C4-2B (cell line): ENCODE results near the gene HDAC10.

Experiments used
- H3K27ac ChIP-seq: fragments of 450-650 bp; 2 replicates; pipeline ENCODE4 v1.5.1; 2017
- ZFX ChIP-seq: fragments of 450-650 bp; IDR thresholded peaks from 2 replicates; pipeline ENCODE4 v1.6.1; 2017
- TF ChIP-seq, protein P1 (sequence below): fragments of 450-650 bp; conservative IDR thresholded peaks from 2 replicates; pipeline ENCODE4 v1.5.1; 2017; ENCODE audit warnings: mild to moderate bottlenecking

HDAC10 gene

GRCh38 chr22:50296658-50297490 lies 45.8 kb upstream of the HDAC10 start:
- TF ChIP-seq ZFX = no peak
- TF ChIP-seq, protein P1, sequence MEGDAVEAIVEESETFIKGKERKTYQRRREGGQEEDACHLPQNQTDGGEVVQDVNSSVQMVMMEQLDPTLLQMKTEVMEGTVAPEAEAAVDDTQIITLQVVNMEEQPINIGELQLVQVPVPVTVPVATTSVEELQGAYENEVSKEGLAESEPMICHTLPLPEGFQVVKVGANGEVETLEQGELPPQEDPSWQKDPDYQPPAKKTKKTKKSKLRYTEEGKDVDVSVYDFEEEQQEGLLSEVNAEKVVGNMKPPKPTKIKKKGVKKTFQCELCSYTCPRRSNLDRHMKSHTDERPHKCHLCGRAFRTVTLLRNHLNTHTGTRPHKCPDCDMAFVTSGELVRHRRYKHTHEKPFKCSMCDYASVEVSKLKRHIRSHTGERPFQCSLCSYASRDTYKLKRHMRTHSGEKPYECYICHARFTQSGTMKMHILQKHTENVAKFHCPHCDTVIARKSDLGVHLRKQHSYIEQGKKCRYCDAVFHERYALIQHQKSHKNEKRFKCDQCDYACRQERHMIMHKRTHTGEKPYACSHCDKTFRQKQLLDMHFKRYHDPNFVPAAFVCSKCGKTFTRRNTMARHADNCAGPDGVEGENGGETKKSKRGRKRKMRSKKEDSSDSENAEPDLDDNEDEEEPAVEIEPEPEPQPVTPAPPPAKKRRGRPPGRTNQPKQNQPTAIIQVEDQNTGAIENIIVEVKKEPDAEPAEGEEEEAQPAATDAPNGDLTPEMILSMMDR = no peak
- H3K27ac ChIP-seq = no peak overlapping the region

- TF ChIP-seq, protein P1 = no peak
- no peak for TF ChIP-seq ZFX
- peak overlapping the region; percentile 14; the same call in 1 of the 2 replicates for H3K27ac ChIP-seq
Measured at GRCh38 chr22:50294319-50294656, 43.2 kb upstream of the HDAC10 start.

DNA sequence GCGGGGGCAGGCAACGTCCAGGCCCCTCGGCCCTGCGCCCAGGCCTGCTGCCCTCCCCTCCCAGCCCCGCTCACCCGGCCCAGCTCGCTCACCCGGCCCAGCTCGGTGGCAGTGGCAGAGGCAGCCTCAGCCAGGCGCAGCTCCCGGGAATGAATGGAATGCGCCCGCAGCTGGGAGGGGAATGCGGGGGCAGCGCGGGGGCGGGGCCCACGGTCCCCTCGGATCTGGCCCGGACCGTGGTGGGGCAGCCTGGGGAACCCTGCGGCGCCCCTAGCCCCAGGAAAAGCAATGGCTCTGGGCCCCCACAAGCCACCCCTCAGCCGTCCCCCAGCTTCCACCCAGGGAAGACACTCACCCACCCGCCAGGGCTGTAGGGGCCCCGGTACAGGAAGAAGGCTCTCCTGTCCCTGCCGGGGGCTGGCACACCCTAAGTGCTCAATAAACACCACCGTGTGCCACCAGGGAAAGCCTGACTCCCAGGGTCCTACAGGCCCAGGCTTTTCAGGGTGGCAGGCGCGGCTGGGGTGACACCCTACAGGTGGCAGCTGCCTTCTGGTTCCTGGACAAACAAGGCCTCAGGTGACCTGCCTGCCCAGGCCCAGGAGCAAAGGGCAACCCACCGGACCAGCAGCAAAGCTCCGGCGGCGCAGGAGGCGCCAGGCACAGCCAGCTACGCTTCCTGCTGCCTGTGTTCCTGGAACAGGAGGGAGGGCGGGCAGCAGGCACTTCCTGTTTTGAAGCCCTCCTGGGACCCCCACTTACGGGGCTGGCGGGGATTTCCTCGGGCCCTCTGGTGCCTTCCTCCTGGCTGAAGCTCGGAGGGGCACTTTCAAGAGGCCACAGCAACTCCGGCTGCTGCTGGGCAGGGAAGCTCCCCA lies 42.6 kb upstream of the HDAC10 start:
- peak overlapping the region; percentile 14; the same call in 1 of the 2 replicates for H3K27ac ChIP-seq
- no peak for TF ChIP-seq ZFX
- TF ChIP-seq, protein P1 = no peak

DNA sequence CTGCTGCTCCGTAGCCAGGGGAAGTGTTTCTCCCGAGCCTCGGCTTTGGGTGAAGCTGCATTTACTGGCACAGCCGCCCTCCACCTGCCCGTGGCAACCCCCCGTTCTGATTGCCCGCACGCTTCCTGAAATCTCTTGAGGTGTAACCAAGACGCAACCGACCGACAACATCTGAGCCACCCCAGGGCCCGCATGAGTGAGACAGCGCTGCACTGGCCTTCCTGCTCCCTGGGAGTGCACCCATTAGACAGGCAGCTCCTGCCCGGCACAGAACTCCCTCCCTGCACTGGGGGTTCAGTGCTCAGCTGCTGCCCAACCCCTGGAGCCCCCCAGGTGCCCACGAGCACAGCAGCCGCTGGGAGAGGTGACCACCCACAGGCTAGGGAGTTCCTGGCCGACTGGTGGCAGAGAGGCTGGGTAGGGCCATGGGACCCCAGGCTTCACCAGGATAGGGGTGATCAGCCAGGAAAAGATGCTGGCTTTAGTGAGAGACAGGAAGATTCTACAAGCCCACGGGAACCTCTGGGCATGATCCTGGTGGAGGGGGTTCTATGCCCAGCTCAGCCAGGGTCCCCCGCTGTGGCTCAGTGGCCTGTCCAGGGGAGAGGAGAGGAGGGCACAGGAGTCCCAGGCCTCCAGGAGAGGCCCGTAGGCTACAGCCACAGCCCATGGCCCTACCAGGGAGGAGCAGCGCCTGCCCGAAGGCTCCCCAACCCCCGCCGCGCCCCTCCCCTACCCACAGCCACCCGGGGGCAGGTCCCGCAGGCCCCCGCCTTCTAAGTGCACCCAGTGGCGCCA lies 41.8 kb upstream of the HDAC10 start:
- TF ChIP-seq, protein P1 = no peak
- no peak for TF ChIP-seq ZFX
- H3K27ac ChIP-seq = no peak overlapping the region; the same call in 1 of the 2 replicates

GRCh38 chr22:50289942-50290630 lies 39.0 kb upstream of the HDAC10 start:
- no peak for TF ChIP-seq ZFX
- TF ChIP-seq, protein P1 = no peak
- H3K27ac ChIP-seq = no peak overlapping the region

DNA sequence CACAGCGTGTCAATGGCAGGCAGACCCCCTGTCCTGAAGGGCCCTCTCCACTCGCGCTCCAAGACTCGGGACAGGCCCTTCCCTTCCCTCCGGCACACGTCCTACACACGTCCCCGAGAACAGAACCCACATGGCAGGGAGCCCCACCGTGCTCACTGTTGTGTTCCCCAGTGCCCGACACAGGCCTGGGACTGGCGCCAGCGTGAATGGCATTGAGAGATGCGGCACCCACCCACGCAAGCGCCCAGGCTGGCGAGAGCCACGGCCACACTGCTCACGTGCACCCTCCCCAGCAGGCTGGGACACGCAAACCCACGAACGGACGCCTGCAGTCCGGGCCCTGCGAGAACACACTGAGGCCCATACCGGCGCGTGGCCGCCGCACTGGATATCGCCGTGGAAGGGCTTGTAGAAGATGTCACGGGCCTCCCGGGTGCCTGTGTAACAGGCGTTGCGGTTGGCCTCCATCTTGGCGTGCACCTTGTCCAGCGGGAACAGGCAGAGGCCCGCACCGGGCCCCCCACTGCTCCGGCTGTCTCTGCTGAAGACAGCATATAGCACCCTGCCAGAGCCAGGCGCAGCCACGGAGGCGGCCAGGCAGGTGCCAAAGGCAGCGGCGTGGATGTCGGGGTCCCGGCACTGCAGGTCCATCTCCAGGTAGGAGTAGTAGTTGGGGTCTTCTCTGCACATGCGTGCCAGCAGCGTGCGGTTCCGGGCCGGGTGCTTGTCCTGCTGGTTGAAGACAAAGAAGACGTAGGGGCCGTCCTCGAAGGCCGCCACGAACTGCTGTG lies 38.3 kb upstream of the HDAC10 start:
- H3K27ac ChIP-seq = no peak overlapping the region
- TF ChIP-seq, protein P1 = no peak
- no peak for TF ChIP-seq ZFX
